WTC11 (cell line): ENCODE measurements around the gene SLC4A8. TPM values are rescaled to one million over a fixed set of nuclear protein-coding genes. Genes with fewer than 3 reads are reported as not detected.

ENCODE experiments used
- ATAC-seq: fragments of 200-7000 bp; cut with Tn5 transposase; 2 replicates; pipeline ENCODE4 v1.10.0; 2021; ENCODE audit warnings: mild to moderate bottlenecking, moderate library complexity
- CTCF ChIA-PET: fragments of 300-600 bp; sonication (Branson Sonifier 250); formaldehyde crosslinking; loops from one replicate; lab custom pipeline; 2021; ENCODE audit warnings: antibody characterized with exemption; lab: Charles Lee
- POLR2A ChIA-PET: fragments of 350-600 bp; sonication (Branson Sonifier 250); formaldehyde crosslinking; loops from one replicate; lab custom pipeline; 2021; ENCODE audit warnings: antibody characterized with exemption; lab: Charles Lee
- DNase-seq: peaks from one replicate; pipeline ENCODE4 v3.0.0; 2021; ENCODE audit warnings: low spot score
- H3K27ac Mint-ChIP-seq: 2 replicates; pipeline ENCODE4 v1.8.0; 2021; ENCODE audit warnings: mixed read lengths
- H3K27me3 Mint-ChIP-seq: 2 replicates; pipeline ENCODE4 v1.8.0; 2021; ENCODE audit warnings: low read depth, mild to moderate bottlenecking, moderate library complexity, mixed read lengths
- H3K36me3 Mint-ChIP-seq: 2 replicates; pipeline ENCODE4 v1.8.0; 2021; ENCODE audit warnings: mixed read lengths
- H3K4me1 Mint-ChIP-seq: 2 replicates; pipeline ENCODE4 v1.8.0; 2022; ENCODE audit warnings: mixed read lengths
- H3K4me3 Mint-ChIP-seq: 2 replicates; pipeline ENCODE4 v1.8.0; 2021; ENCODE audit warnings: mild to moderate bottlenecking, moderate library complexity, mixed read lengths
- H3K9me3 Mint-ChIP-seq: 2 replicates; pipeline ENCODE4 v1.8.0; 2021; ENCODE audit warnings: mixed read lengths
- CTCF ChIP-seq: fragments of 200-600 bp; IDR thresholded peaks from 2 replicates; pipeline ENCODE4 v1.8.0; 2022; ENCODE audit warnings: antibody characterized with exemption
- EMX1 ChIP-seq: fragments of 250-450 bp; sonication (Bioruptor Pico); IDR thresholded peaks from 2 replicates; pipeline ENCODE4 v1.8.0; 2021; ENCODE audit warnings: mild to moderate bottlenecking
- ESRRA ChIP-seq: sonication (generic); formaldehyde crosslinking; IDR thresholded peaks from 2 replicates; pipeline ENCODE4 v1.8.1; 2022; ENCODE audit warnings: mild to moderate bottlenecking, missing genetic modification reagents, borderline replicate concordance
- GABPB1 ChIP-seq: sonication (generic); formaldehyde crosslinking; IDR thresholded peaks from 2 replicates; pipeline ENCODE4 v1.8.1; 2023; ENCODE audit warnings: mild to moderate bottlenecking, missing genetic modification reagents
- GTF2I ChIP-seq: fragments of 250-450 bp; sonication (Bioruptor Pico); conservative IDR thresholded peaks from 2 replicates; pipeline ENCODE4 v1.4.0; 2021; ENCODE audit warnings: mild to moderate bottlenecking
- HMGA2 ChIP-seq: fragments of 250-450 bp; sonication (Bioruptor Pico); IDR thresholded peaks from 2 replicates; pipeline ENCODE4 v1.4.0; 2021; ENCODE audit warnings: mild to moderate bottlenecking, moderate library complexity
- MAX ChIP-seq: sonication (generic); formaldehyde crosslinking; IDR thresholded peaks from 2 replicates; pipeline ENCODE4 v1.8.0; 2022; ENCODE audit warnings: mild to moderate bottlenecking, missing genetic modification reagents
- MXD4 ChIP-seq: fragments of 250-450 bp; sonication (Bioruptor Pico); IDR thresholded peaks from 2 replicates; pipeline ENCODE4 v1.8.0; 2021; ENCODE audit warnings: mild to moderate bottlenecking, moderate library complexity, borderline replicate concordance
- NFYB ChIP-seq: sonication (generic); formaldehyde crosslinking; conservative IDR thresholded peaks from 2 replicates; pipeline ENCODE4 v1.8.0; 2022; ENCODE audit warnings: low read depth, missing genetic modification reagents
- PRDM15 ChIP-seq: sonication (generic); formaldehyde crosslinking; IDR thresholded peaks from 2 replicates; pipeline ENCODE4 v1.8.0; 2022; ENCODE audit warnings: missing genetic modification reagents
- SMAD4 ChIP-seq: sonication (generic); formaldehyde crosslinking; IDR thresholded peaks from 2 replicates; pipeline ENCODE4 v1.8.0; 2022; ENCODE audit warnings: mild to moderate bottlenecking, missing genetic modification reagents
- ZMAT4 ChIP-seq: fragments of 250-450 bp; sonication (Bioruptor Pico); IDR thresholded peaks from 2 replicates; pipeline ENCODE4 v1.9.0; 2021; ENCODE audit warnings: mild to moderate bottlenecking
- ZNF138 ChIP-seq: sonication (generic); formaldehyde crosslinking; conservative IDR thresholded peaks from 2 replicates; pipeline ENCODE4 v1.8.1; 2022; ENCODE audit warnings: mild to moderate bottlenecking, moderate library complexity, missing genetic modification reagents
- ZNF219 ChIP-seq: sonication (generic); formaldehyde crosslinking; IDR thresholded peaks from 2 replicates; pipeline ENCODE4 v1.8.0; 2023; ENCODE audit warnings: missing genetic modification reagents, mild to moderate bottlenecking, borderline replicate concordance
- ZNF396 ChIP-seq: fragments of 250-450 bp; sonication (Bioruptor Pico); IDR thresholded peaks from 2 replicates; pipeline ENCODE4 v1.8.0; 2021; ENCODE audit warnings: mild to moderate bottlenecking, moderate library complexity, borderline replicate concordance
- ZNF423 ChIP-seq: fragments of 250-450 bp; sonication (Bioruptor Pico); IDR thresholded peaks from 2 replicates; pipeline ENCODE4 v2.1.2; 2022; ENCODE audit warnings: mild to moderate bottlenecking, moderate library complexity
- ZNF512 ChIP-seq: sonication (generic); formaldehyde crosslinking; IDR thresholded peaks from 2 replicates; pipeline ENCODE4 v1.8.1; 2022; ENCODE audit warnings: missing genetic modification reagents, borderline replicate concordance
- total RNA-seq: library from RNA; stranded (reverse); gene quantifications from 3 replicates; pipeline ENCODE4 v1.2.3, GENCODE V29; 2021

The SLC4A8 gene
- total RNA-seq, 1 experiment from 2014 or later: 16.9 TPM

- Mint-ChIP-seq H3K27me3 (no peaks in the 10 kb centered on the region), H3K27ac (no peak overlapping the region), H3K4me1 (no peaks in the 10 kb centered on the region), H3K9me3 (no peaks in the 10 kb centered on the region), H3K36me3 (peaks cover 7% of the 10 kb centered on the region; the same call in 1 of the 2 replicates), H3K4me3 (no peak overlapping the region)
- CTCF ChIA-PET: no interaction called here
- ATAC-seq (no peak), DNase-seq (no peak)
- POLR2A ChIA-PET: no interaction called here
- no peak for TF ChIP-seq GABPB1 (CRISPR knock-in tag)
- no peak for TF ChIP-seq ZNF138 (CRISPR knock-in tag)
- no peak for TF ChIP-seq CTCF
- TF ChIP-seq ZNF396 (CRISPR knock-in tag): no peak
- no peak for TF ChIP-seq SMAD4 (CRISPR knock-in tag)
Observed at GRCh38 chr12:51465491-51465890, 40.9 kb downstream of the SLC4A8 start.

GRCh38 chr12:51470116-51470515 lies 45.5 kb downstream of the SLC4A8 start:
- TF ChIP-seq ZMAT4 (CRISPR knock-in tag) (no peak), NFYB (CRISPR knock-in tag) (no peak), PRDM15 (CRISPR knock-in tag) (no peak), ZNF512 (CRISPR knock-in tag) (no peak), MAX (CRISPR knock-in tag) (no peak), EMX1 (CRISPR knock-in tag) (no peak), GABPB1 (CRISPR knock-in tag) (no peak), ESRRA (CRISPR knock-in tag) (no peak), GTF2I (CRISPR knock-in tag) (no peak), HMGA2 (no peak), ZNF219 (CRISPR knock-in tag) (no peak), MXD4 (CRISPR knock-in tag) (no peak), ZNF423 (CRISPR knock-in tag) (no peak)
- ATAC-seq (no peak), DNase-seq (no peak)
- Mint-ChIP-seq H3K4me3 (no peak overlapping the region), H3K27me3 (no peaks in the 10 kb centered on the region), H3K9me3 (no peaks in the 10 kb centered on the region), H3K4me1 (no peaks in the 10 kb centered on the region), H3K36me3 (peaks cover 4% of the 10 kb centered on the region; the same call in 1 of the 2 replicates), H3K27ac (no peak overlapping the region)
- ChIA-PET POLR2A (no interaction called here), CTCF (interaction anchor here (1.0 kb wide), 2 partner anchors 21 to 51 kb away, joined by 3 read pairs; no protein-coding TSS in a partner anchor)
